HepG2 (cell line): ENCODE data around the gene PLK3. TPM values are rescaled to one million over a fixed set of nuclear protein-coding genes. Genes with fewer than 3 reads are reported as not detected.
A peak's percentile ranks its signal among the peaks of the same experiment; 100 is the strongest.

Source experiments
- ATAC-seq: fragments of 200-7000 bp; cut with Tn5 transposase; 3 replicates; pipeline ENCODE4 v1.9.1; 2020; ENCODE audit warnings: mild to moderate bottlenecking, moderate library complexity
- BruUV-seq: library from RNA; stranded (reverse); fragments of 400-500 nt; replicated peaks from 2 replicates; lab custom pipeline; 2021; lab: Mats Ljungman, UMichigan
- CTCF ChIA-PET: fragments of 300-600 bp; formaldehyde crosslinking; extraction: SDS; loops from one replicate; lab custom pipeline; 2021; ENCODE audit warnings: low total read pairs, inconsistent platforms, low intra/inter-chr PET ratio; lab: Yijun Ruan, JAX
- POLR2A ChIA-PET: fragments of 350-600 bp; sonication (Branson Sonifier 250); formaldehyde crosslinking; loops from one replicate; lab custom pipeline; 2020; ENCODE audit warnings: antibody characterized with exemption, inconsistent platforms; lab: Yijun Ruan, JAX
- DNase-seq: peaks from one replicate; pipeline ENCODE4 v3.0.0-alpha.2; 2015; ENCODE audit warnings: low spot score
- FAIRE-seq: peaks from 3 replicates; lab custom pipeline; 2011; peaks lifted over from hg19 to GRCh38; lab: Jason Lieb, UNC
- H2AFZ ChIP-seq: one replicate; pipeline ENCODE4 v1.6.1; 2011; ENCODE audit warnings: low read length, inconsistent platforms
- H3K27ac ChIP-seq: fragments of 300-600 bp; 3 replicates; pipeline ENCODE4 v1.8.0; 2011; ENCODE audit warnings: mixed run types, mild to moderate bottlenecking, mixed read lengths, low read length, inconsistent platforms; ENCODE audit not compliant: insufficient read depth; ENCODE audit errors: extremely low read length
- H3K27me3 ChIP-seq, 2 experiments: fragments of 200-600 bp in 1 of 2; 2 replicates in 1 of 2; 3 replicates in 1 of 2; pipeline versions ENCODE4 v1.6.0 to v1.8.0; 2011; ENCODE audit warnings: low read length in 2 of 2, mild to moderate bottlenecking in 2 of 2, moderate library complexity in 2 of 2, inconsistent platforms in 1 of 2; ENCODE audit not compliant: insufficient read depth in 2 of 2, control insufficient read depth in 1 of 2
- H3K36me3 ChIP-seq, 2 experiments: fragments of 200-600 bp in 1 of 2; replicated peaks in 1 of 2; 2 replicates in 1 of 2; 3 replicates in 1 of 2; pipeline versions ENCODE4 v1.5.1 to v1.8.0; 2011; ENCODE audit warnings: low read length in 2 of 2, inconsistent platforms in 1 of 2; ENCODE audit not compliant: insufficient read depth in 2 of 2, control insufficient read depth in 1 of 2
- H3K4me1 ChIP-seq: 2 replicates; pipeline ENCODE4 v1.5.1; 2012; ENCODE audit warnings: low read length, inconsistent platforms; ENCODE audit not compliant: insufficient read depth
- H3K4me2 ChIP-seq: 2 replicates; pipeline ENCODE4 v1.6.0; 2011; ENCODE audit warnings: low read depth, low read length, inconsistent platforms
- H3K4me3 ChIP-seq, 3 experiments: fragments of 200-600 bp in 1 of 3; sonication (generic), shearing (Covaris generic) in 1 of 3; replicated peaks in 1 of 3; 2 replicates each; pipeline ENCODE4 v1.5.1; 2011 to 2016; ENCODE audit warnings: low read length in 3 of 3, inconsistent platforms in 2 of 3, low read depth in 2 of 3, mild to moderate bottlenecking in 2 of 3, control low read depth in 1 of 3, mixed read lengths in 1 of 3; ENCODE audit not compliant: insufficient read depth in 1 of 3
- H3K79me2 ChIP-seq: one replicate; pipeline ENCODE4 v1.6.1; 2011; ENCODE audit warnings: low read length, inconsistent platforms; ENCODE audit not compliant: insufficient read depth
- H3K9ac ChIP-seq: 2 replicates; pipeline ENCODE4 v1.6.0; 2011; ENCODE audit warnings: mild to moderate bottlenecking, low read depth, low read length, inconsistent platforms; ENCODE audit not compliant: insufficient read depth
- H3K9me3 ChIP-seq: 2 replicates; pipeline ENCODE4 v1.5.1; 2012; ENCODE audit warnings: mild to moderate bottlenecking, low read length
- H4K20me1 ChIP-seq: 2 replicates; pipeline ENCODE4 v1.6.0; 2011; ENCODE audit warnings: inconsistent platforms, mild to moderate bottlenecking, low read length, moderate library complexity; ENCODE audit not compliant: insufficient read depth
- ARNT2 ChIP-seq: sonication (generic); formaldehyde crosslinking; IDR thresholded peaks from 2 replicates; pipeline ENCODE4 v1.8.0; 2022; ENCODE audit warnings: mild to moderate bottlenecking, low read depth, missing genetic modification reagents, moderate library complexity
- BRCA1 ChIP-seq: sonication (generic); formaldehyde crosslinking; IDR thresholded peaks from 2 replicates; pipeline ENCODE4 v1.4.0; 2020; ENCODE audit warnings: missing genetic modification reagents
- SIX4 ChIP-seq: sonication (generic); formaldehyde crosslinking; IDR thresholded peaks from 2 replicates; pipeline ENCODE4 v1.4.0; 2020; ENCODE audit warnings: missing genetic modification reagents
- SOX5 ChIP-seq: IDR thresholded peaks from 2 replicates; pipeline ENCODE4 v1.6.1; 2016; ENCODE audit warnings: borderline replicate concordance
- SOX6 ChIP-seq, 2 experiments: fragments of 450-650 bp in 1 of 2; sonication (generic) in 1 of 2; formaldehyde crosslinking in 1 of 2; IDR thresholded peaks; 2 replicates each; pipeline versions ENCODE4 v1.4.0 to v1.6.1; 2017 to 2020; ENCODE audit warnings: antibody characterized with exemption in 1 of 2, mild to moderate bottlenecking in 1 of 2, missing genetic modification reagents in 1 of 2
- TSC22D2 ChIP-seq: sonication (generic); formaldehyde crosslinking; IDR thresholded peaks from 2 replicates; pipeline ENCODE4 v1.5.1; 2020; ENCODE audit warnings: missing genetic modification reagents, mild to moderate bottlenecking, borderline replicate concordance
- ZBTB42 ChIP-seq: sonication (generic); formaldehyde crosslinking; IDR thresholded peaks from 2 replicates; pipeline ENCODE4 v1.5.0; 2020; ENCODE audit warnings: mild to moderate bottlenecking, missing genetic modification reagents
- ZBTB7A ChIP-seq: sonication (generic); formaldehyde crosslinking; IDR thresholded peaks from 2 replicates; pipeline ENCODE4 v1.8.0; 2022; ENCODE audit warnings: mild to moderate bottlenecking, missing genetic modification reagents
- ZMYM4 ChIP-seq: sonication (generic); formaldehyde crosslinking; IDR thresholded peaks from 2 replicates; pipeline ENCODE4 v1.8.1; 2023; ENCODE audit warnings: mild to moderate bottlenecking, missing genetic modification reagents
- ZNF3 ChIP-seq: IDR thresholded peaks from 2 replicates; pipeline ENCODE4 v1.7.0; 2017; ENCODE audit warnings: inconsistent platforms
- ZNF331 ChIP-seq: sonication (generic); formaldehyde crosslinking; IDR thresholded peaks from 2 replicates; pipeline ENCODE4 v1.4.0; 2020; ENCODE audit warnings: missing genetic modification reagents
- ZNF33B ChIP-seq: sonication (generic); formaldehyde crosslinking; IDR thresholded peaks from 2 replicates; pipeline ENCODE4 v1.5.1; 2020; ENCODE audit warnings: mild to moderate bottlenecking, missing genetic modification reagents
- WGBS: methylation state at CpG from one replicate; pipeline ENCODE4 v1.1.6; 2017; ENCODE audit warnings: low lambda C conversion rate; 5-methylcytosine and 5-hydroxymethylcytosine counted together
- in situ Hi-C: cut with HindIII; loops from 2 replicates; pipeline ENCODE4 v1.10.0; 2017; ENCODE audit warnings: low pct_unique_long_range_greater_than_20kb; ENCODE audit not compliant: extremely low pct_ligation_motif_present
- intact Hi-C: fragments of 100-400 bp; cut with micrococcal nuclease; formaldehyde crosslinking; loops from one replicate; pipeline ENCODE4 v1.10.0; 2022; ENCODE audit not compliant: unreplicated experiment
- polyA plus RNA-seq, 8 experiments: library from polyadenylated mRNA; depleted of rRNA in 3 of 8; stranded (reverse) in 7 of 8; unstranded in 1 of 8; fragments of >200 nt; fragmentation: Illumina TruSeq in 4 of 8; extraction: Trizol in 4 of 8; gene quantifications; 2 replicates each; pipeline versions ENCODE4 v1.2.1 to v1.2.3, GENCODE V29; 2011 to 2016; ENCODE audit warnings: low read depth in 4 of 8, missing spikeins in 1 of 8, mixed read lengths in 1 of 8; ENCODE audit not compliant: insufficient read depth in 1 of 8
- total RNA-seq, 5 experiments: library from RNA; depleted of rRNA; stranded (reverse); fragments of >200 nt; fragmentation: Illumina TruSeq; extraction: Trizol; gene quantifications; 2 replicates each; pipeline ENCODE4 v1.2.3, GENCODE V29; 2016; ENCODE audit warnings: low read depth in 1 of 5
- TF ChIP-seq, protein P1 (sequence below): sonication (generic); formaldehyde crosslinking; IDR thresholded peaks from 2 replicates; pipeline ENCODE4 v1.4.0; 2020; ENCODE audit warnings: missing genetic modification reagents, mild to moderate bottlenecking, borderline replicate concordance

The PLK3 gene
- total and polyA plus RNA-seq, 2 of the 13 experiments (the other 11 are each of a cell fraction or from before 2014, with no cell fraction given): 9.8 to 16.9 TPM

DNA sequence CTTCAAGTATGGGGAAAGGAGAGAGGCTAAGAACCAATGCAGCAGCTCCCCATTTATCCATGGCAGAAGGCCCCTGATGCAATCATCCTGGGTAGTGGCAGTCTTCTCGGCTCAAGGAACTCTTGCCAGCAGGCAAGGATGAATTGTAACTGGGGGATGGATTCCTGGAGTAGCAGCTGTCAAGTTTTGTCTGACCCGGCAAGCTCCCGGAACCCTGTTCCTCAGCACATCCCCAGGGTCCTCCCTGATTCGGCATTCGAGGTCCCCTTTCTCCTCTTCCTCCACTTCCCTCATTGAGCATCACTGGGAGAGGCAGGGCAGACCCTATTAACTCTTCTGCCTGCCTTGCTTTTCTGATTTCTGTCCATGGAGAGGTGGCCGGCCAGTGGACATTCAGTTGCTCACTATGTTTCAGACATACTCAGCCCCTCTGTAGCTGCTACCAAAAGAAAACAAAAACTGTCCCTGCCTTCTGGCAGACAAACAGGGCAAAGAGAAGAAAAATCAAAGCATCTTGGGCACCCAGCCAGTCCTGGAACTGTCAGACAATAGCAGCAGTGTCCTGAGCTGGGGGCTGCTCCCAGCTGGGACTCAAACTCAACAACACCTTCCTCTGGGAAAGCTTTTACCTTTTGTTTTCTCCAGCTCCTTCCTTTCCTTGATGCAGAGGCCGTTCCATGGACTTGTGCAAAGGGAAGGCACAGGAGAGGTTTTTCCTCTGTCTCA, 48.4 kb downstream of the PLK3 start (continued):
- TF ChIP-seq SOX5 (CRISPR knock-in tag): peak; percentile 55; the same call in 1 of the 2 replicates
- no peak for TF ChIP-seq ZBTB42 (CRISPR knock-in tag)
- TF ChIP-seq ZNF33B (CRISPR knock-in tag): no peak
- TF ChIP-seq SOX6 (IDR thresholded peaks at IDR 0.05): no peak
- TF ChIP-seq SOX6 (CRISPR knock-in tag; IDR thresholded peaks at IDR 0.05): peak; percentile 25; the same call in 1 of the 2 replicates

DNA sequence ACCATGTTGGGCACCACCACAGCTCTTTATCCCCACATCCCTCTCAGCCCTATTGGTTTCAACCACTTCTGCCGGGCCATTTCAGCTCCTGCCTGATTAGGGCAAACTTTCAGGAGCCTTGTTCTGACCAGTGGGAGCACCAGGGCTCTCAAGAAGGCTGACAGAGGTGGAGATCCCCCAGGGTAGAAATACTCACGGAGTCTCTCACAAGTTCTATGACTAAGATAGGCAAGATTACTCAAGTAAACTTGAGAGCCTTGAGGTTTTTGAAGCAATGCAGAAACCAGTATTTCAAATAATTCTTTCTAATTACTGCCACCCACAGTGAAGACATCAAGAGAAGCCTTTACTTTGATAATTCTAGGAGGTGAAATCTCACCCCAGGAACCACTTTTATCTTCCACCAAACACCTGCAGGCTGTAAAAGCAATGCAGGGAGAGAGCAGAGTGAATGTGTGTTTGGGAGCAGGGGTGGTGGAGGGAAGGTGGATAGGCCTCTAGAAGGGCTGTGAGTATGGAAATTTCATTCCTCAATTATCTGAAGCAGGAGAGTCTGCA, 49.5 kb downstream of the PLK3 start:
- Histone ChIP-seq H3K27me3 (no peaks in the 10 kb centered on the region), H3K36me3 (no peaks in the 10 kb centered on the region; a peak in 1 of 5 replicates), H3K9me3 (no peaks in the 10 kb centered on the region), H3K4me2 (no peak overlapping the region), H4K20me1 (no peaks in the 10 kb centered on the region), H3K4me1 (peaks cover 26% of the 10 kb centered on the region), H3K4me3 (no peak overlapping the region), H3K79me2 (no peaks in the 10 kb centered on the region), H2AFZ (no peak overlapping the region), H3K9ac (no peak overlapping the region), H3K27ac (no peak overlapping the region)
- WGBS: 90% methylated on average over 2 of the region's 2 CpGs
- TF ChIP-seq ZBTB7A (CRISPR knock-in tag) (no peak), ZMYM4 (CRISPR knock-in tag) (no peak), ZNF331 (CRISPR knock-in tag) (no peak), ZNF3 (CRISPR knock-in tag) (no peak), BRCA1 (CRISPR knock-in tag) (no peak), TSC22D2 (CRISPR knock-in tag) (no peak), ARNT2 (CRISPR knock-in tag) (no peak), SIX4 (no peak)
- TF ChIP-seq, protein P1, sequence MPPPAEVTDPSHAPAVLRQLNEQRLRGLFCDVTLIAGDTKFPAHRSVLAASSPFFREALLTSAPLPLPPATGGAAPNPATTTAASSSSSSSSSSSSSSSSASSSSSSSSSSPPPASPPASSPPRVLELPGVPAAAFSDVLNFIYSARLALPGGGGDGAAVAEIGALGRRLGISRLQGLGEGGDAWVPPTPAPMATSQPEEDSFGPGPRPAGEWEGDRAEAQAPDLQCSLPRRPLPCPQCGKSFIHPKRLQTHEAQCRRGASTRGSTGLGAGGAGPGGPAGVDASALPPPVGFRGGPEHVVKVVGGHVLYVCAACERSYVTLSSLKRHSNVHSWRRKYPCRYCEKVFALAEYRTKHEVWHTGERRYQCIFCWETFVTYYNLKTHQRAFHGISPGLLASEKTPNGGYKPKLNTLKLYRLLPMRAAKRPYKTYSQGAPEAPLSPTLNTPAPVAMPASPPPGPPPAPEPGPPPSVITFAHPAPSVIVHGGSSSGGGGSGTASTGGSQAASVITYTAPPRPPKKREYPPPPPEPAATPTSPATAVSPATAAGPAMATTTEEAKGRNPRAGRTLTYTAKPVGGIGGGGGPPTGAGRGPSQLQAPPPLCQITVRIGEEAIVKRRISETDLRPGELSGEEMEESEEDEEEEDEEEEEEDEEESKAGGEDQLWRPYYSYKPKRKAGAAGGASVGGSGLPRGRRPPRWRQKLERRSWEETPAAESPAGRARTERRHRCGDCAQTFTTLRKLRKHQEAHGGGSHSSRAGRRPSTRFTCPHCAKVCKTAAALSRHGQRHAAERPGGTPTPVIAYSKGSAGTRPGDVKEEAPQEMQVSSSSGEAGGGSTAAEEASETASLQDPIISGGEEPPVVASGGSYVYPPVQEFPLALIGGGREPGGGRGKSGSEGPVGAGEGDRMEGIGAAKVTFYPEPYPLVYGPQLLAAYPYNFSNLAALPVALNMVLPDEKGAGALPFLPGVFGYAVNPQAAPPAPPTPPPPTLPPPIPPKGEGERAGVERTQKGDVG (CRISPR knock-in tag): no peak
- ATAC-seq (no peak), FAIRE-seq (no peak), DNase-seq (no peak)
- intact Hi-C loops (no loop called here), in situ Hi-C loops (loop anchor here (25.0 kb wide), 1 partner anchor 163 kb away; the partner anchor contains the start of genes HECTD3 and UROD)
- CTCF ChIA-PET: no interaction called here
- POLR2A ChIA-PET: interaction anchor here (1.4 kb wide), 1 partner anchor 162 kb away, joined by 3 read pairs; the partner anchor contains the start of genes HECTD3 and UROD
- no TSS peak for BruUV-seq
